Tibial nerve (tissue), 4 donors: ENCODE results near the gene COQ6. TPM values are rescaled to one million over a fixed set of nuclear protein-coding genes. Genes with fewer than 3 reads are reported as not detected.
A peak's percentile ranks its signal among the peaks of the same experiment; 100 is the strongest.
"Not testable (repeated sequence)": the region's sequence is repeated elsewhere in the genome, so short reads cannot be mapped to it uniquely, and the experiment has no call there.

ENCODE experiments used
- DNase-seq, 2 donors: peaks; one replicate each; pipeline ENCODE4 v3.0.0-alpha.2; 2019; ENCODE audit warnings: low spot score in 2 of 2
- H3K27ac ChIP-seq, 4 donors: fragments of 200-600 bp; sonication (generic) in 3 of 4; one replicate each; pipeline ENCODE4 v1.5.1; 2017 to 2019; ENCODE audit warnings: mild to moderate bottlenecking in 1 of 4
- H3K27me3 ChIP-seq, 2 donors: fragments of 200-600 bp; sonication (generic) in 1 of 2; one replicate each; pipeline versions ENCODE4 v1.5.1 to v1.6.0; 2017 to 2019
- H3K36me3 ChIP-seq, 3 donors: fragments of 200-600 bp; sonication (generic); one replicate each; pipeline ENCODE4 v1.5.1; 2018 to 2019
- H3K4me1 ChIP-seq, 4 donors: fragments of 200-600 bp; sonication (generic) in 3 of 4; one replicate each; pipeline ENCODE4 v1.5.1; 2017 to 2019
- H3K4me3 ChIP-seq, 4 donors: fragments of 200-600 bp; sonication (generic) in 3 of 4; one replicate each; pipeline ENCODE4 v1.5.1; 2017 to 2019; ENCODE audit warnings: mild to moderate bottlenecking in 1 of 4, moderate library complexity in 1 of 4
- H3K9me3 ChIP-seq, 4 donors: fragments of 200-600 bp; sonication (generic) in 3 of 4; one replicate each; pipeline ENCODE4 v1.5.1; 2017 to 2019
- CTCF ChIP-seq, 5 experiments: fragments of 200-600 bp in 3 of 5; fragments of 450-650 bp in 2 of 5; sonication (generic) in 3 of 5; IDR thresholded peaks; one replicate each; pipeline ENCODE4 v1.5.1; 2016 to 2019; ENCODE audit warnings: antibody characterized with exemption in 5 of 5, mild to moderate bottlenecking in 3 of 5, moderate library complexity in 2 of 5
- EP300 ChIP-seq, 2 donors: sonication (generic); formaldehyde crosslinking; IDR thresholded peaks; one replicate each; pipeline ENCODE4 v1.6.1; 2017; ENCODE audit warnings: antibody characterized with exemption in 2 of 2, mild to moderate bottlenecking in 1 of 2
- POLR2A ChIP-seq, 2 donors: fragments of 450-650 bp; IDR thresholded peaks; one replicate each; pipeline ENCODE4 v1.6.1; 2017; ENCODE audit warnings: antibody characterized with exemption in 2 of 2, mild to moderate bottlenecking in 2 of 2, moderate library complexity in 2 of 2
- WGBS, 2 donors: methylation state at CpG; one replicate each; pipeline ENCODE4 v1.1.5; 2018; 5-methylcytosine and 5-hydroxymethylcytosine counted together
- total RNA-seq, 4 donors: library from RNA; depleted of rRNA; stranded (reverse); fragments of >200 nt; gene quantifications; one replicate each; pipeline ENCODE4 v1.1.0, GENCODE V29; 2016

COQ6 gene
- total RNA-seq, 4 donors from 2014 or later = 20.3 to 42.3 (median 27.8) TPM

GRCh38 chr14:73995977-73996378, 45.9 kb downstream of the COQ6 start:
- peaks cover 0 to 41% (median 0%) of the 10 kb centered on the region in 3 donors for H3K36me3 ChIP-seq
- 92 to 94% methylated on average over 8 of the region's 8 CpGs for WGBS, 2 donors
- DNase-seq = no peak
- no peaks in the 10 kb centered on the region for H3K9me3 ChIP-seq
- no peaks in the 10 kb centered on the region for H3K4me1 ChIP-seq
- H3K27me3 ChIP-seq = no peaks in the 10 kb centered on the region
- no peak overlapping the region for H3K27ac ChIP-seq
- TF ChIP-seq POLR2A (IDR thresholded peaks at IDR 0.05) = no peak
- TF ChIP-seq CTCF (IDR thresholded peaks at IDR 0.05) = no peak
- TF ChIP-seq EP300 (IDR thresholded peaks at IDR 0.05) = no peak
- H3K4me3 ChIP-seq = no peak overlapping the region

GRCh38 chr14:73996731-73997107, 46.6 kb downstream of the COQ6 start:
- TF ChIP-seq CTCF (IDR thresholded peaks at IDR 0.05) (no peak), EP300 (IDR thresholded peaks at IDR 0.05) (no peak), POLR2A (IDR thresholded peaks at IDR 0.05) (no peak)
- Histone ChIP-seq H3K4me1 (no peaks in the 10 kb centered on the region), H3K27ac (peak overlapping the region in 1 of 4 donors; percentile 58), H3K27me3 (no peaks in the 10 kb centered on the region), H3K9me3 (no peaks in the 10 kb centered on the region), H3K36me3 (peaks cover 0 to 43% (median 0%) of the 10 kb centered on the region in 3 donors), H3K4me3 (no peak overlapping the region)
- DNase-seq = no peak
- 69 to 74% methylated on average over 2 of the region's 2 CpGs for WGBS, 2 donors

GRCh38 chr14:73997108-73997943, 47.2 kb downstream of the COQ6 start:
- TF ChIP-seq CTCF (IDR thresholded peaks at IDR 0.05) (no peak), EP300 (IDR thresholded peaks at IDR 0.05) (no peak), POLR2A (IDR thresholded peaks at IDR 0.05) (no peak)
- Histone ChIP-seq H3K27me3 (no peaks in the 10 kb centered on the region), H3K9me3 (no peaks in the 10 kb centered on the region), H3K36me3 (peaks cover 0 to 44% (median 0%) of the 10 kb centered on the region in 3 donors), H3K4me1 (no peaks in the 10 kb centered on the region), H3K27ac (peak overlapping the region in 1 of 4 donors; percentile 58), H3K4me3 (no peak overlapping the region)
- 79 to 89% methylated on average over 1 of the region's 1 CpG for WGBS, 2 donors
- no peak for DNase-seq

- DNase-seq = no peak
- Histone ChIP-seq H3K27ac (peak overlapping the region in 1 of 4 donors; percentile 43), H3K36me3 (peaks cover 0 to 41% (median 0%) of the 10 kb centered on the region in 3 donors), H3K27me3 (no peaks in the 10 kb centered on the region), H3K4me1 (no peaks in the 10 kb centered on the region), H3K4me3 (no peak overlapping the region), H3K9me3 (no peaks in the 10 kb centered on the region)
- WGBS, 2 donors = 76 to 81% methylated on average over 7 of the region's 7 CpGs
- TF ChIP-seq CTCF (IDR thresholded peaks at IDR 0.05) = no peak
- no peak for TF ChIP-seq POLR2A (IDR thresholded peaks at IDR 0.05)
- no peak for TF ChIP-seq EP300 (IDR thresholded peaks at IDR 0.05)
Observed at GRCh38 chr14:73997944-73998447, 47.9 kb downstream of the COQ6 start.

GRCh38 chr14:73998726-73999125, 48.6 kb downstream of the COQ6 start:
- Histone ChIP-seq H3K36me3 (peaks cover 0 to 42% (median 0%) of the 10 kb centered on the region in 3 donors), H3K27me3 (no peaks in the 10 kb centered on the region), H3K27ac (peak overlapping the region in 1 of 4 donors; percentile 43), H3K9me3 (no peaks in the 10 kb centered on the region), H3K4me3 (no peak overlapping the region), H3K4me1 (no peaks in the 10 kb centered on the region)
- no peak for TF ChIP-seq EP300 (IDR thresholded peaks at IDR 0.05)
- no peak for TF ChIP-seq POLR2A (IDR thresholded peaks at IDR 0.05)
- TF ChIP-seq CTCF (IDR thresholded peaks at IDR 0.05) = no peak
- no peak for DNase-seq
- 88 to 91% methylated on average over 2 of the region's 2 CpGs for WGBS, 2 donors

- not testable (repeated sequence) for H3K4me3 ChIP-seq, H3K27me3 ChIP-seq, DNase-seq, H3K4me1 ChIP-seq, H3K9me3 ChIP-seq, H3K27ac ChIP-seq
- 96 to 100% methylated on average over 3 of the region's 3 CpGs for WGBS, 2 donors
- peaks cover 0 to 81% (median 0%) of the 10 kb centered on the region in 3 donors for H3K36me3 ChIP-seq
Observed at GRCh38 chr14:74005664-74006063, 55.6 kb downstream of the COQ6 start.
